Activated CD8-positive, alpha-beta memory T cell treated with anti-CD3 and anti-CD28 coated beads for 1 hour (primary cell): ENCODE measurements around the gene SNX21.
"Not testable (repeated sequence)": the region's sequence is repeated elsewhere in the genome, so short reads cannot be mapped to it uniquely, and the experiment has no call there.

Source experiments
- DNase-seq, 2 donors: peaks; one replicate each; pipeline ENCODE4 v3.0.0-alpha.2; 2020; ENCODE audit warnings: low read depth in 1 of 2; ENCODE audit errors: extremely low read depth in 1 of 2

SNX21 gene

GRCh38 chr20:45821947-45822346 is 11.7 kb upstream of the SNX21 start:
- no peak for DNase-seq

- DNase-seq: no peak
These were observed 10.7 kb upstream of the SNX21 start for GRCh38 chr20:45822857-45823256.

GRCh38 chr20:45823949-45824835 is 9.4 kb upstream of the SNX21 start:
- peak in 1 of 2 donors; percentile 17 for DNase-seq

- DNase-seq: no peak
These were observed 7.1 kb upstream of the SNX21 start for GRCh38 chr20:45826381-45827019.

- DNase-seq: no peak
These were observed 6.5 kb upstream of the SNX21 start, which contains the start of gene TNNC2 for GRCh38 chr20:45827030-45827652. Gene TNNC2, minus strand, starts transcription at chr20:45827312. Its CDS starts 64 bp downstream, at chr20:45827248.

GRCh38 chr20:45827712-45828111 is 5.9 kb upstream of the SNX21 start:
- DNase-seq: no peak

- no peak for DNase-seq
These were observed 5.0 kb upstream of the SNX21 start for GRCh38 chr20:45828589-45828988.

GRCh38 chr20:45829673-45830106 is 3.9 kb upstream of the SNX21 start:
- DNase-seq: not testable (repeated sequence)

GRCh38 chr20:45832619-45833018 is 980 bp upstream of the SNX21 start:
- no peak for DNase-seq

GRCh38 chr20:45833883-45834796 is 541 bp downstream of the SNX21 start:
- DNase-seq: peak in 1 of 2 donors; percentile 22

- DNase-seq: no peak
These were observed 1.2 kb downstream of the SNX21 start for GRCh38 chr20:45834797-45835161.

- no peak for DNase-seq
These were observed 1.7 kb downstream of the SNX21 start for GRCh38 chr20:45835329-45835765.

GRCh38 chr20:45835825-45836224 is 2.2 kb downstream of the SNX21 start:
- DNase-seq: no peak

GRCh38 chr20:45836841-45837240 is 3.2 kb downstream of the SNX21 start:
- DNase-seq: no peak

GRCh38 chr20:45840700-45841198 is 7.2 kb downstream of the SNX21 start:
- DNase-seq: no peak

GRCh38 chr20:45841407-45842129 is 8.0 kb downstream of the SNX21 start:
- no peak for DNase-seq

GRCh38 chr20:45842169-45842812 is 8.7 kb downstream of the SNX21 start:
- DNase-seq: no peak

GRCh38 chr20:45843506-45843905 is 9.9 kb downstream of the SNX21 start:
- DNase-seq: no peak

GRCh38 chr20:45845452-45845851 is 11.9 kb downstream of the SNX21 start:
- no peak for DNase-seq
